GM19239 (cell line): ENCODE measurements around the gene COPS9.

Source experiments
- DNase-seq: peaks from one replicate; pipeline ENCODE4 v3.0.0; 2011; ENCODE audit warnings: low spot score; ENCODE audit not compliant: insufficient read length
- FAIRE-seq: peaks from 2 replicates; lab custom pipeline; 2011; peaks lifted over from hg19 to GRCh38; lab: Jason Lieb, UNC

Gene COPS9

GRCh38 chr2:240124651-240125030, 11.5 kb downstream of the COPS9 start:
- DNase-seq (no peak), FAIRE-seq (no peak)

- DNase-seq (no peak), FAIRE-seq (no peak)
These were observed 12.1 kb downstream of the COPS9 start for GRCh38 chr2:240123821-240124650.

- FAIRE-seq: no peak
- no peak for DNase-seq
These were observed 14.4 kb downstream of the COPS9 start for GRCh38 chr2:240121675-240122074.

- no peak for DNase-seq
- FAIRE-seq: peak; percentile 48
These were observed 14.9 kb downstream of the COPS9 start for GRCh38 chr2:240121190-240121589.

GRCh38 chr2:240114233-240114632, 21.9 kb downstream of the COPS9 start:
- FAIRE-seq (no peak), DNase-seq (no peak)

GRCh38 chr2:240112914-240113690, 23.0 kb downstream of the COPS9 start:
- DNase-seq (no peak), FAIRE-seq (no peak)

GRCh38 chr2:240111253-240111652, 24.9 kb downstream of the COPS9 start:
- FAIRE-seq: no peak
- DNase-seq: no peak

GRCh38 chr2:240109386-240109785, 26.7 kb downstream of the COPS9 start:
- DNase-seq (no peak), FAIRE-seq (no peak)

GRCh38 chr2:240107477-240107796, 28.7 kb downstream of the COPS9 start:
- DNase-seq (no peak), FAIRE-seq (no peak)

- FAIRE-seq: no peak
- no peak for DNase-seq
These were observed 29.2 kb downstream of the COPS9 start for GRCh38 chr2:240106765-240107476.

GRCh38 chr2:240105982-240106381, 30.1 kb downstream of the COPS9 start:
- DNase-seq: no peak
- no peak for FAIRE-seq

- DNase-seq (no peak), FAIRE-seq (no peak)
These were observed 33.0 kb downstream of the COPS9 start for GRCh38 chr2:240103136-240103535.

GRCh38 chr2:240098349-240098748, 37.8 kb downstream of the COPS9 start:
- FAIRE-seq (no peak), DNase-seq (no peak)

GRCh38 chr2:240095556-240096523, 40.3 kb downstream of the COPS9 start:
- no peak for FAIRE-seq
- no peak for DNase-seq

GRCh38 chr2:240089306-240089705, 46.8 kb downstream of the COPS9 start:
- no peak for DNase-seq
- no peak for FAIRE-seq

- FAIRE-seq (no peak), DNase-seq (no peak)
These were observed 49.5 kb downstream of the COPS9 start for GRCh38 chr2:240086563-240086962.
